CD4-positive, alpha-beta T cell treated with Interleukin-4 for 4 hours (primary cell): Measurements from ENCODE around the gene MCAT.

ENCODE experiments used
- DNase-seq: peaks from one replicate; pipeline ENCODE4 v3.0.0-alpha.2; 2020

MCAT gene

DNA sequence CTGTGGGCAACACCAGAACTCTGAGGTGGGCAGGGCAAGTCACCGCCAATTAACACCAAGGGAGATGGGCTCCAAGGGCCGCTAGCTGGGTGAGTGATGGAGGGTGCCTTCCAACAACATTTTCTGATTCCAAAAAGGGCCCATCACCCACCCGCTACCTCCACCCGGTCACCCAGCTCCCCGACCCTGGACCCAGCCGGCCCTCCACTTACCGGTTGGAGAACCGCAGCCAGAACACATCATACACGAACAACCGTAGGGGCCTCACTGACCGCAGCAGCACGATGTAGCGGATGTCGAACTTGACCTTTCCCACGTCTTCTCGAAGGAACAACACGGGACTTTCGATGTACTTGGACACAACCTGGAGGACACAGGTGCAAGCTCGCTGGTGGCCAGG, 29.0 kb upstream of the MCAT start:
- no peak for DNase-seq

- no peak for DNase-seq
Measured at GRCh38 chr22:43171607-43172006, 28.4 kb upstream of the MCAT start.

DNA sequence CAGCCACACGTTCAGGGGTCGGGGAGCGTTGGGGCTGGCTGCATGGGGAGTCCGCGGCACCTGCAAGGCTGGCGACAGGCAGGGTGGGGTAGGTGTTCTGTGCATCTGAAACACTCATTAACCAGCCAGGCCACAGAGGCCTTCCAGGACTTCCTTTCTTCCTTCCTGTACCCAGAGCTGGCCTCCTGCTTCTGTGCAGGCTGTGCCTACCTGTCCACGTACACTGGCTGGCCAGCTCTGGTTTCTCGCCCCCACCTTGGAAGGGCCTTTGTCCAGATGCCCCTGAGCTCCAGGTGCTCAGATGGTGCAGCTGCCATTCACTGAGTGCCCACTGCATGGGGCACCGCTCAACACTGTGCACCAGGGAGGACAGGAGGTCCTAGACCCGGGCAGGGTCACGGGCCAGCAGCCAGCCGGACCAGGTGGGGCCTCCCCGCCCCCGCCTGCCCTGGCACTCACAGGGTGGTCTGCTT, 27.9 kb upstream of the MCAT start:
- no peak for DNase-seq

DNA sequence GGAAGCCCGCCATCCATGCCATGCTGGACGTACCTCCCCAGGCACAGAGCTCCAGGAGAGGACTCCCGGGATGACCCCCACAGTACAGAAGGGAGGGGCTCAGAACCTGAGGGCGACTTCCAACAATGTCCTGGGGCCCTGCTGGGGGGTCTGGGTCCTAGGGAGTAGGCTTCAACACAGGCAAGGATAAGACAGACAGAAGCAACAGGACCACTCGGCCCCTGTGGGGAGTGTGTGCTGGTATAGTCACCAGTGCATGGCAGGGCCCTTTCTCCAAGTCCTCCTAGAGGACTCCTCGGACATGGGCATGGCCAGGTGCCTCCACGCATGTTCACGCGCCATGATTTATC, 26.9 kb upstream of the MCAT start:
- no peak for DNase-seq

DNA sequence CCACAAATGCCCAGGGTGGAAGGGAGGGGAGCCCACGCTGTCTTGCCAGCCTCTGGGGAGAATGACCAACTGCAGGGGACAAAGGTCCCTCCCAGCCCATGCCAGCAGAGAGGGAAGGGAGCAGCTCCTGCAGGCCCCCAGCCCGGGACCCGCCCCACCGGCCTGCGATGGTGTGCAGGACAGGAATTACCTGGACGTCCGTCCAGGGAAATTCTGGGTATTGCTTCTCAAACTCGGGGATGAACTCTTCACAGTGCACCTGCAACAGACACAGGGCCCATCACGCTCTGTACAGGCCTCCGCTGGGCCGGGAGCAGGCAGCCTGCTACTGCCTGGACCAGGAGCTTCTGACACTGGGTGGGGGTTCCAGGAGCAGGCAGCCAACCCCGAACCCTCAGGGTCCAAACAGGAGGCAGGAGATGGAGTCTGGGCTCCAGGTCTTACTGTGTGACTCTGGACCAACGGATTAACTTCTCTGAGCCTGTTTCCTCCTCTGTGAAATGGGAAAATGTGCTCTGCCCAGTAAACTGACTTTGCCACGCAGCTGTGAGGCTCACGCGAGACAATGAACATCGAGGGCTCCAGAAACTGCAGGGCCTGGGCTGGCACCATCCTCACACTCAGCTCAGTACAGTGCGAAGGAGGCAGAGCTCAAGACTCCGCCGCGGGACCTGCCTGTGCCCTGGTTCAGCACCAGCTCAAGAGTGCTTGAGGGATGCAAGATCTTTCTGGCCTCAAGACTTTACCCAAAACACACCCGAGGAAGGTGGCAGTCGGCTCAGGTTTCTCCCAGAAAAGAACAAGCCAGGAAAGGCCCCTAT, 26.3 kb upstream of the MCAT start:
- no peak for DNase-seq

GRCh38 chr22:43168471-43169309, 25.5 kb upstream of the MCAT start:
- DNase-seq, result no peak

GRCh38 chr22:43167001-43167589, 23.9 kb upstream of the MCAT start:
- no peak for DNase-seq

DNA sequence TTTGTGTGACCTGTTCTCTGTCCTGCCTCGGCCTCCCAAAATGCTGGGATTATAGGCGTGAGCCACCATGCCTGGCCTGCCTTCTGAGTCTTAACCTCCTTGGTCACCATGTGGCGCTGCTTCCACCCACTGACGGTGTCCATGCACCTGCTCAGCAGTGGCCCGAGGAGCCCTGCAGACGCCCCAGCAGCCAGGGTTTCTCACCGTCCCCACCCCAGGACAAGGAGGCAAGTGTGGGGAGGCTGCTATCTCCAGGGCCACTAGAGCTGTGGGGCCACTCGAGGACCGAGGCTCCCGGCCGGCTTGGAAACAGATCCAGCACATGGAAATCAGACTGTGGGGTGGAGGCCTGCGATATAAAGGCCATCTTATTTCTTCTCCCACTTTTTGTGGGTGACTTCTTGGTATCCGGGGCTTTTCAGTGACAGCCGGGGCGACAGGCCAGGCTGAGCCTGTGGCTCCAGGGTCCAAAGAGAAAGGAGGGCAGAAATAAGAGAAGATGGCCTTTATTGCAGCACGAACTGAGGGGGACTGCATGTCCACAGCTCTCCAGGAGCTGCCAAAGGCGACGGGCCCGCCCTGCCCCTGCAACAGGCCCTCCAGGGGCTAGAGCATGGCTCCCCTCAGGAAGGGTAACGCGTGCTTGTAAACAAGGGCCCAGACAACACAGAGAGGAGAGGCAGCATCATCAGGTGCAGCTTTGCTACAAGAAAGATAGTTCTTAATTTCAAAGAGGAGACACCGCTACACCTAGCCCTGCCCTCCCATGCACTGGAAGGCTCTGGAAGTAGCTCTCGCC, 23.1 kb upstream of the MCAT start:
- DNase-seq, result no peak

DNA sequence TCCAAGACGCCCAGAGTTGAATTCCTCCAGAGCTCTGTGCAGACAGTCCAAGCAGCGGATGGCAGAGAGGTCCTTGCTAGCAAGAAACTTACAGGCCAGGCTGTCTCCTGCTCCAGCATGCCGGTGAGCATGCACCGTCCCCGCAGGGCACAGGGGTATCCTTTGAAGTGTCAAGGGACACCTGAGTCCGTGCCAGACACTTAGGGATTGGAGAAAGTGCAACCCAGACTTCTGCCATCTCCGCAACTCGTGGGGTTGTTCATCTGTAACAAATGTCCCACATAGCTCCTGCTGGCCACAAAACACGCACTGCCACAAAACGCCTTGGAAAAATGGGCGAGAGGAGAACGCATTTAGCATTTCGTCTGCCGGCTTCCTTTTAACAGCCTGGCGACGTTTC, 21.4 kb upstream of the MCAT start:
- DNase-seq, result no peak

- no peak for DNase-seq
Measured at GRCh38 chr22:43163241-43163795, 20.1 kb upstream of the MCAT start.

GRCh38 chr22:43162412-43163150, 19.4 kb upstream of the MCAT start:
- DNase-seq, result no peak

DNA sequence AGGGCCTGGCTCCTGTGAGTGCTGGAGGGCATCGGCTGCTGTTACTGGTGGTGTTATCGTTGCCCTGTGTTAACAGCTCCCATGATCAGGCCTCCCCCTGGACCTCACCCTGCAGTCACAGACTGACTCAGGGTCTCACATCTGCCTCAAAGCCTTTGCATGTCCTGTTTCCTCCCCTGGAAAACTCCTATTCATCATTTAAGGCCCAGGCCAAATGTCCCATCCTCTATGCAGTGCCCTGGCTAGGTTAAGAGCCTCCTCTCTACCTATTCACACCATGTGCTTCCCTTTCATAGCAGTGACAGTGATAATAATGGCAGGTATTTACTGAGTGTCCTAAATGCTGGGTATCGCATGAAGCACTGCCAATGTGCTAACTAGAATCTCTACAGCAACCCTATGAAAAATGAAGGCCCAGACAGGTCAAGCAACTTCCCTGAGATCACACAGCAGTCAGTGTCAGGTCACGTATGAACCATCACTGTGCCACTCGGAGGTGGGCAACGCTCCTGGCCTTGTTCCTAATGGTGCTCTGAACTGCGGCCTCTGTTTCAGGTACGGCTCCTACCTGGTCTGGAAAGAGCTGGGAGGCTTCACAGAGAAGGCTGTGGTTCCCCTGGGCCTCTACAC, 17.4 kb upstream of the MCAT start:
- DNase-seq, result no peak

DNA sequence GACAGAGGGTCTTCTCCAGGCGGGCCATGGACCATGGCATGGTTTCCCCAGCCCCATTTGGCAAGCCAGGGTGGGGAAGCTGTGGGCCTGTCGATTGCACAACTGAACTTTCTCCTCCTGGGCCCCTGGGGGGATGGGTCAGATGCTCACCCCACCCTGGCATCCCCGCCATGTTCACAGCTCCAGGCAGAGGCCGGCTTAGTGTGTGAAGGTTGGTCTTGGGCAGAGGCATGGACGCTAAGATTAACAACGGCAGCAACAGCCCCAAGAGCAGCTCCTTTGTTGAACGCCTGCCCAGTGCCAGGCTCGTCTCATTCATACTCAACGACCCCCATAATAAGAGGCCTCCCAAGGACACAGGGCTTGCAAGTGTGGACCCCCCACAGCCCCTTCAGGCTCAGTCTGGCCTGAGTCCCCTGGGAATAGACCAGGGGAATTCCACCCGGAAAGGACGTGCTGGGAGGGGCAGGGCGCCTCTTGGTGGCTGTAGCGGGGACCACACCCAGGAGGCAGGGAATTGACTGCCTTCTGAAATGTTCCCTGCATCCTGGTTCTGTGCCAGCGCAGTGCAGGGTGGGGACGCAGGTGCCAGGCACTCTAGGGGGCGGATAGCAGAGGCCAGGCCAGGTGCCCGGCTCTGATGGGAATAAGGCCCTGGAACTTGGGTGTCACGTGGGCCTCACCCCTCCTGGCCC, 16.4 kb upstream of the MCAT start:
- DNase-seq, result no peak

GRCh38 chr22:43158778-43159483, 15.7 kb upstream of the MCAT start:
- DNase-seq, result no peak

DNA sequence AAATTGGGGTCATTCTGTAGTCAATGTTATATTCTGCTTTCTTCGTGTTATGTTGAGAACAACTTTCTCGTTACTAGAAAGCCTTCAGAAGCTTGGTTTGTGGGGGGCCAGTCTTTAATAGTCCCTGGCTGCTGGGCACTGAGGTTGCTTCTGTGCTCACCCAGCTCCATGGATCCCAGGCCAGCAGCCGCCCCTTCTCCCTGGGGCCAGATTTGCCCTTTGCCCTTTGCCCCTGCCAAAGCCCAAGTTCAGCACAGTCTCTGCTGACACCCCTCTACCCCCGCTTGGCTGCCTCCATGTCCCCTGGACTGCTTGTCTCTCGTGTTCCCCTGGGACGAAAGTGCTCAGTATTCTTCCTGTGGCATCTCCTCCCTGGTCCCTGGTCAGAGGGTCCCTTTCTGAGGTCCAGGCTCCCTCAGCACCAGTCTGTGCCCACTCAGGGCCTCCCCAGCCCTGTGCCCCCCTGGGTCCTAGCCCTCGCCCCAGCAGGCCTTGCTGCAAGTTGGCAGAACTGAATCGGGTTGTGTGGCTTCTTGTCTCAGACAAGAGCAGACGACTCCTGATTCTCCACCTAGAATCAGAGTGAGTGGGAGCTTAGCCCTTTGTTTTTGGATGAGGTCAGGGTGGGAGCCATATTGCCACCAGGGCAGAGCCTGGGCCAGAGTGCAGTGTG, 14.8 kb upstream of the MCAT start:
- DNase-seq, result no peak

DNA sequence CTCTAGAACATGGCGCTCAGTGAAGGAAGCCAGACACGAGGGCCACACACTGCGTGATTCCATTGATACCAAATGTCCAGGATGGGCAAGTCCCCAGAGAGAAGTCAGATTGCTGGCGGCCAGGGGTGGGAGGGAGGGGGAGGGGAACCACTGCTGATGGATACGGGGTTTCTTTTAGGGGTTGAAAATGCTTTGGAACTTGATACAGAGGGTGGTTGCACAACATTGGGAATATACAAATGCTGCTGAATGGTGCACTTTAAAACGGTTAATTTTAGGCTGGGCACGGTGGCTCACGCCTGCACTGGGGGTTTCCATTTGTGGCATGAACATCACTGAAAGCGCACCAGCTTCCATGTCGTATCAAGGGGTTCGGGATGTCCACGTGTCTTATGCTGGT, 13.2 kb upstream of the MCAT start:
- DNase-seq, result no peak

DNA sequence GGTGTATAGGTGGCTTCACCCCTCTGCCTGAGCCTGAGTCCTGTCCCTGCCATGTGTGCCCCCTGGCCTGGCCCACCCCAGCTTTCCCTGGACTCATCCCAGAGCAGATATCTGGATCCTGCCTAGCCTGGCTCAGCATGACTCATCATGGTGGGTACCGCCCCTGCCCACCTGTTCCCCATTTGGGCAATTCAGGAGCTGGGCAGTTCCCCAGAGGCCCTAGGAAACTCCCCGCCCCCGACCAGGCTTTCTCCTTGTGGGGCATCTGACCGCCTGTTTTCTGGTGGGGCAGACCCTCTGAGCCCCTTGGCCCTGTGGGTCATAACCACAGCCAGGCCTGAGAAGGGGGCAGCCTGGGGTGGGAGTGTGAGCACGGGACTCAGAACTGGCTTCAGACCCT, 12.6 kb upstream of the MCAT start:
- DNase-seq, result no peak

GRCh38 chr22:43154887-43155536, 11.8 kb upstream of the MCAT start:
- DNase-seq, result no peak

DNA sequence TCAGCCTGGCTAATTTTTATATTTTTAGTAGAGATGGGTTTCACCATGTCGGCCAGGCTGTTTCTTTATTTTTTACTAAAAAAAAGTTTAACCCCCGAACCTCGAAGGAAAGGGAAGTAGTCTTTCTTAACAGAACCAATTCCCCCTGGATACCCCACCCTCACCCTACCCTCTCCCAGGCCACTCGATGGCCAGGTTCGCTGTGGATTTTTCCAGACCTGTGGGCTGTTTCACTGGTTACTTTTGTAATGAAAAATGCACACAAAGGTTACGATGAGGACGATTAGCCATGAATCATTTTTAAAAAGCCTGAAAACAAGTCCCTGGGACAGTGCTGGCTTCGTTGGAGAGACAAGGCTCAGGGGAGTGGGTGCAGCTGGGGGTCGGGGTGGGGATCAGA, 10.7 kb upstream of the MCAT start:
- no peak for DNase-seq
